GM19395 (cell line): Measurements from ENCODE around the gene GAS6.

ENCODE experiments used
- ATAC-seq: cut with Tn5 transposase; IDR thresholded peaks from one replicate; pipeline ENCODE4 v1.9.1; 2021; ENCODE audit warnings: mild to moderate bottlenecking, moderate library complexity; ENCODE audit not compliant: unreplicated experiment

GAS6 gene

DNA sequence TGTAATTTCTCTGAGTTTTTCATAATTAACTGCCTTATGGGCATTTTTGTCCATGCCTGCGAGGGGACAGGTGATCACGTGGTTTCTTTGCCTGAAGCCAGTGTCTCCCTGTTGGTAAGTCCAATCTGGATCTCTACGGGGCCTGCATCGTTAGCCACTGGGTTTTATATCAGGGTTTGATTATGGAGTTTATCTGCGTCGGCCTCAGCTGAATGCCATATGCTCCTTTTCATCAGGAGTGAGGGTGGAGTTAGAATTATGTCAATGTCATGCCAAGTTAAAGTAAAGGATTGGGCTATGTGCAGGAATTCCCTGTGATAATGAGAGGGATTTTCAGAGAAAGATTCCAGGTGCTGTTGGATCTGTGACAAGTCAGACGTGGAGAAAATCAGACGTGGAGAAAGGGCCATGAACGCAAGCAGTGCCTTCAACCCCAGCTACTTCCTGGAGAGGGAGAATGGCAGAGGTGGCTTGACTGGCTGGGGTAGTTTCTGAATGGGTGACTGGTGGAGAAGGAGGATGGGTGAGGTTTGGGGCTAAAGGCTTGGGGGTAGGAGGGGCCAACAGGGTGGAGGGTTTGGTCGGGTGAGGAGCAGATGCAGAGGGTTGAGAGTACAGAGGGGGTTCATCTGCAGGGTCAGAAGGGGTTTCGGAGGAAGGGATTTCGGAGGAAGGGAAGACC is 80.5 kb downstream of the GAS6 start:
- no peak for ATAC-seq

DNA sequence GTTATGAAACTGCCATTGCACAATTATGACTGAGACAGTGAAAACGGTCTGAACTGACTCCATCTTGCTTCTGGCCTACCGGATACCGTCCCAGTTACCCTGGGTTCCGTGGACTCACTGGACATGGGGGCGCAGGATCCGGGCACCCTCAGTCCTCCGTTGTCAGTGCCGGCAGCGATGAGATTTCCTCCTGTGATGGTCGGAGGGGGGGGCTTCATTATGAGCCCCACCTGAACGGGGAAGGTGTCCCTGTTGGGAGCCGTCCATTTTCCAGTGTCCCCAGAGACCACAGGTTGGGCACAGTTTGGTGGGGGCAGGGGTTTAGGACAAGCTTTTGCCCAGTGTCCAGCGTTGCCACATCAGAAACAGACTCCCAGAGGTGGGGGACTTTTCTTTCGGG is 81.4 kb downstream of the GAS6 start:
- no peak for ATAC-seq

DNA sequence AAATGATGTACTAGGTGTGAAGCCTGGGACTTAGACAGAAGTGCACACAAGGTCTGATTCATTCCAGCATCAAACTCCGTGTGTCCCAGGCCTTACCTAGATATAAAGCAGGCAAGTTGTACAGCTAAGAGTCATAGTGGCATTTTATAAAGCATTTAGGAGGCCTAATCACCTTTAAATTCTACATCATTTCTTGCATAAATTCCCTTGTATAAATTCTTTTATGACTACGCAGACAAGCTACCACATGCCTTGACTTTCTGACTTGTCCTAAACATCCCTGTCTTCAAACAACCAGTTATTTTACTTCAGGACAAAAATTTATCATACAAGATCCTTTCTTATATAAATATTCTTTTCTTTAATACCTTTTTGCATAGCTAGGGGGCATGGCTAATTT is 82.3 kb downstream of the GAS6 start:
- no peak for ATAC-seq

DNA sequence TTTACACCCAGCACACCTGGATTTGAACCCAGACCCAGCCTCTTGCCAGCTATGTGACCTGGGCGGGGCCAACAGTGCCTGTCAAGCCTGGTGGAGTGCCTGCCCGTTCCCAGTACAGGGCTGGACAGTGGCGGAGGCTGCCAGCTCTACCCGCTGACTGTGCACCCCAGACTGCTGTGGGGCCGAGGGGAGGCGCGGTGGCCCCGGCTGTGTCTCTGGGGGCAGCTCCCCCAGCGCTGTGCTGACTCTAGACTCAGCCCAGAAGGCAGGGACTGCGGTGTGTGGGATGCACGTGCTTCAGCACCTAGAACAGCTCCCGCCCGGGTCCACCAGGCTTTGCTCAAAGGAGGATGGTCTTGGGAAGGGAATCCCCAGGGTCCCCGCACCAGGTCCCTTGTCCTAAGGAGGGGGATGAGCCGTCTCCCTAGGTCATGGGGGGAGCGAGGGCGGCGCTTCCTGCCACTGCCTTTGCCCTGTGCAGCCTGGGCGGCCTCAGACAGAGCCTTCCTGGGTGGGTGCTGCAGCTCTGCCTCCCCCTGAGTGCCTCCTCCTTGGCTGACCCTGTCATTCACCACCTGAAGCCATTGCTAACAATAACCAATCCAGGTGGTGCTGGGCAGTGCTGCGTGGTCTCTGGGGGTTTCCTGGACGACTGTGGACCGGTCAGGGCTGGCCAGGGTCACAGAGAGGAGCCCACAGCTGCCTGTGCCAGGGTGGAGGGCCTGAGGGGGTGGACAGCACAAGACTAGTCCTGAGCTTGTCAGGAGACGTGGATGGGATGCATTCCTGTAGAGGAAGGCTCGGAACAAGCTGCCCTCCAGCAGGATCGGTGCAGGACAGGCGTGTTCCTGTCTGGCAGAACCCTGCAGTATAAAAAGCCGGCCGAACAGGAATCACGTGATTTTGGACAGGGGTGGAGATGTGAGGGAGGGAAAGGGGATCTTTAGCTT is 86.3 kb downstream of the GAS6 start:
- ATAC-seq, result no peak

DNA sequence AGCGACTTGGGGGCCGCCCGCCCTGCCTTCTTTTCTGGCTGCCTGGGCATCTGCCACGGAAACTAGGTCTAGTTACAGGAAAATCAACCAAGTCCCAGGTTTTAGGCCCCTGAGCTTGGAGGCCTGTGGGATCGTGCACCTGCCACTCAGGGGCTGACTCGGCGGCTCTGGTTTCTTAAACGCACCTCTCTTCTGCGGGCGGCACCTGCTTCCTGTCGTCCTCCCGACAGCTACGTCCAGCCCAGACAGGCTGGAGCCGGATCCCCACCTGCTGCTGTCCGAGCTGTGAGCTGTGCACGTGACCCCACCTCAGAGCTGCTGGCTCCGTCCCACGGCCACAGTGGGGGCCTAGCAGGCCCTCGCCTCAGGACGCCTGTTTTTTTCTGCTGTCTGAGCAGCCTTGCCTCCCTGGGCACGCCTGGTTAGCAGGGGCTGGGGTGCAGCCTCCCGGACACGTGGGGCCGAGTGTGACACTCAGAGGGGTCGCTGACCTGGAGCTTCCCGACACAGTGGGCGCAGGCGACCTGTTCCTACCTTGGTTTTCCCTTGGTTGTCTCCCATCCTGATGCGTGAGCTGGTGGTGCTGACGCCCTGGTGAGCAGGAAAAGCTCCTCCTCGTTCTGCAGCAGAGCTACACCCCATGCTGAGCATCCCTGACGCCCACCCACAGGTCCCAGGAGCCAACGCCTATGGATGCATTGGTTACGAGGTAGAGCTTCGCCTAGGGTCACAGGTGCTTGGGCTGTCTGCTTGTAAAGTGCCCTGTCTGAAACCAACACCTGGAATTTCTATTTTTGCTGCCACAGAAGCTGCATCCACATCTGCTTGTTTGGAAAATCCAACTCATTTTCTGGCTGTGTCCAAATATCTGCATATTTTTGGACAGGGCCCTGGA is 87.4 kb downstream of the GAS6 start:
- no peak for ATAC-seq

DNA sequence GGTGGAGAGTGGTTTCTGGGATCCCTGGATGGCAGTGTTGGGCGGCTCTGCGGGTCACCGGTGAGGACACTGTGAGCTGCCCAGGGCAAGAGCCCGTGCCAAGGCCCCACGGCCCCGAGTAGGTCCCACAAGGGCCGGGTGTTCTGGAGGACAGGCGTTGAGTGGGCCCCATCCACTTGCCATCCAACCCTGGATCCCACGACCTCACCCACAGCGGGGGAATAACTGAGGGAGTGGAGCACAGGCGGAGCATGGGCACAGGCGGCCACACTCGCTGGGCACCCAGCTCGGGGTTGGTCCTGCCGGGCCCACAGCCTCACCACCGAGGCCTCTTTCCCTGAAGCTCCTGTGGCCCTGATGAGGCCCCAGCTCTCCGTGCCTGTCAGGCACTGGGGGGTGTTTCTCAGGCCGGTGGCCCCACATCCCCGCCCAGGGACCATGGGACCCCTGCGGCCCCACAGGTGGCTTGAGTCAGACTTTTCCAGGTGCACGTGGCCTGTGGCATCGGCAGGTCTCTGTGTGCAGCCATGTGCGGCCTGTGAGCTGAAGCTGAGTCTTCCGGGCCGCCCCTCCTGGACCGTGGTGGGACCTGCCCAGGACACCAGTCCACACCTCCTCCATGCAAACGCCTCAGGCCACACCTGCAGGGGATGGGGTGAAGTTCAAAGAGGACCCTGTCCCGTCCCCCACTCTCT is 88.3 kb downstream of the GAS6 start:
- no peak for ATAC-seq

DNA sequence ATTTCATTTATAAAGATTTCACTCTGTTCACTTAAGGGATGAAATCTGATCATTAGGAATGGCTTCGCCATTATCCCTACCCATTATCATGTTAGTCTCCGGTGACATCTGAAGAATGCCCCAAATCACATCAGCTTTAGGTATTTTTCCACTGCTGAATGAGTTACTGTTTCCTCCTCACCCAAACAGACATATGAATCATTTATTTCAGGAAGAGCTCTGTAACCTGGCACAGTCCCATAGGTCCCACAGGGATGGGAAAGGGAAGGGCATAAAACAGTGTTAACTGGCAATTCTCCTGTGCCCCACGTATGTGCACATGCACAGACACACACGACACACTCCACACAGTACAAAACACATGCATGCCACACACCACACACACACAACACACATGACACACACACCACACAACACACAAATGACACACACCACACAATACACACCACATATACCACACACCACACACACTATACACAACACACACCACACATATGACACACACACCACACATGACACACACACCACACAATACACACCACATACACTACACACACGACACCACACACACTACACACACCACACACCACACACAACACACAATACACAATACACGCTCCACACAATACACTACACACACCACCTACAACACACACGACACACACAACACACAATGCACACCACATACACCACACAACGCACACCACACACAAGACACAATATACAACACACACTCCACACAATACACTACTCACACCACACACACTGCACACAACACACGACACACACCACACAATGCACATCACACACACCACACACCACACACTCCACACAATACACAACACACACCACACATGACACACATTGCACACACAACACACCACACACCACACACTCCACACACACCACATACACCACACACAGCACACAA is 89.4 kb downstream of the GAS6 start:
- ATAC-seq, result no peak

DNA sequence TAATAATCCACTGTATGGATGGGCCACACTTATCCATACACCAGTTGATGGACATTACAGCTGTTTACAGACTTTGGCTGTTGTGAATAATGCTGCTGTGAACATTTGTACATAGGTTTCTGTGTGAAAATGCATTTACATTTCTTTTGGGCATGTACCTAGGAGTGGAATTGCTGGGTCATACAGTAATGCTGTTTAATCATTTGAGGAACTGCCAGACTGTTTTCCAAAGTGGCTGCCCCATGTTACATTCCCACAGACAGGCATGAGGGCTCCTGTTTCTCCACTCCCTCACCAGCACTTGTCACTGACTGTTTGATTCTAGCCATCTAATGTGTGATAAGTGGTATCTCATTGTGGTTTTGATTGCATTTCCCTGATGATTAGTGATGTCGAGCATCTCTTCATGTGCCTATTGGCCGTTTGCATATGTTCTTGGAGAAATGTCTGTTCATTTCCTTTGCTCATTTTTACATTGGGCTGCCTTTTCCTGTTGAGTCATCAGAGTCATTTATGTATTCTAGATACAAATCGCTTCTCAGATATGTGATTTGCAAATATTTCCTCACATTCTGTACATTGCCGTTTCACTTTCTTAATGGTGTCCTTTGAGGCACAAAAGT is 92.1 kb downstream of the GAS6 start:
- ATAC-seq, result no peak

DNA sequence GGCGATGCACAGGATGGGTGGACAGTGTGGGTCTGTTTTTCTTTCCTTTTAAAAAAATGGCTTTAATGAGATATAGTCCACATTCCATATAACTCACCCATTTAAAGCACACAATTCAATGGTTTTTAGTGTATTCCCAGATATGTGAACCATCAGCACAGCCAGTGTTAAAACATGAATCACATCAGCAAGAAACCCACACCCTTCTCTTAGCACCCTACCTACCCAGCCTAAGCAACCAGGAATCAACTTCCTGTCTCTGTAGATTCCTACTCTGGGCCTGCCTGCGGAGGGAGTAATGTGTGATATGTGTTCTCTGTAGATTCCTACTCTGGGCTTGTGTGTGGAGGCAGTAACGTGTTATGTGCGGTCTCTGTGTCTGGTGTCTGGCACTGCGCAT is 92.9 kb downstream of the GAS6 start:
- ATAC-seq, result no peak
